ENCODE measurements around the gene CLCF1. TPM values are rescaled to one million over a fixed set of nuclear protein-coding genes. Genes with fewer than 3 reads are reported as not detected.

The CLCF1 gene
- total and polyA plus RNA-seq, 2 of the 13 experiments (the other 11 are each of a cell fraction or from before 2014, with no cell fraction given) = 0.49 to 0.78 TPM

GRCh38 chr11:67354075-67355022 lies 19.0 kb downstream of the CLCF1 start (continued):
- no peak for TF ChIP-seq NFATC3 (CRISPR knock-in tag; IDR thresholded peaks at IDR 0.05)
- no peak for TF ChIP-seq SRY (CRISPR knock-in tag; IDR thresholded peaks at IDR 0.05)
- TF ChIP-seq MXD3 (CRISPR knock-in tag; IDR thresholded peaks at IDR 0.05) = peak; percentile 56; the same call in 1 of the 2 replicates
- TF ChIP-seq CHD2 (IDR thresholded peaks at IDR 0.05; ENCODE audit: low read depth, low read length) = no peak
- no peak for TF ChIP-seq ZNF326 (CRISPR knock-in tag; IDR thresholded peaks at IDR 0.05; ENCODE audit: borderline replicate concordance)
- TF ChIP-seq PHB2 (IDR thresholded peaks at IDR 0.05; ENCODE audit: partially characterized antibody) = no peak
- TF ChIP-seq CEBPZ (IDR thresholded peaks at IDR 0.05; ENCODE audit: low read length) = no peak
- no peak for TF ChIP-seq NCOR1 (IDR thresholded peaks at IDR 0.05; ENCODE audit: borderline replicate concordance, low read length)
- TF ChIP-seq TCF7L2 (IDR thresholded peaks at IDR 0.05; ENCODE audit: low read depth, low read length) = no peak
- TF ChIP-seq XRCC5 (optimal IDR thresholded peaks at IDR 0.05; ENCODE audit: low read length) = peak; percentile 78
- no peak for TF ChIP-seq ZNF276 (CRISPR knock-in tag; IDR thresholded peaks at IDR 0.05; ENCODE audit: low read depth)
- no peak for TF ChIP-seq AHDC1 (CRISPR knock-in tag; IDR thresholded peaks at IDR 0.05; ENCODE audit: borderline replicate concordance)
- TF ChIP-seq MBNL3 (CRISPR knock-in tag; conservative IDR thresholded peaks at IDR 0.05) = no peak
- no peak for TF ChIP-seq TRIM22 (IDR thresholded peaks at IDR 0.05)
- TF ChIP-seq ZNF619 (CRISPR knock-in tag; IDR thresholded peaks at IDR 0.05) = no peak

Data from HepG2 (cell line).